ENCODE data around the gene NUP210L.

Gene NUP210L

DNA sequence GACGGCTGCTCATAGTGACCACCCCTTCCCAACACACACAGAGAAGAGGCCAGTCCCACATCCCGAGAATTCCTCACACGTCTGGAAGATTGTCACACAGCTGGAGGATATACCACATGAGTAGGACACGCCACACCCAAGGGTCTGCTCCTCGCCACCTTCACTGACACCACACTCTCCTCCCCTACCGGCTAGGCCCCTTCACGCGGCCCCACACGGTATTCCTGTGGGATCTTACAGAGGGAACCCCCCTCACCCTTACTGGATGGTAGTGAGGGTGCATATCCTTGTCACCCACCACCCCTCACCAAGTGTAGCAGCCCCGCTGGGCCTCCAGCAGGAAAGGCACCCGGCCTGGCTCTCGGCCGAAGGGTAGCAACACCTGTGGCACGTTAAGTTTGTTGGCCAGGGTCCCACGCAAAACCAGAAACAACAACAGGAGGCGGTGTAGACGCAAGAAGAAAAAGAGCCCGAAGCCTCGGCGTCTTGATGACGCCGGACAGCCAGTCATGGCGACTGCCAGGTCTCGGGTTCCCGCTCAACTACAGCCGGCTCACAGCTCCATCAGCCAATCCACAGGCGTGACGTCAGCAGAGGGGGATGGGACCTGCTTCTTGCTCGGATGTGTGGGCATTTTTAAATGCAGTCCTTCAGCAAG, at the start of gene NUP210L:
Gene NUP210L (minus strand): TSS at position 540 of the 658 bp plus-strand sequence.
- no peak for DNase-seq (ENCODE audit: low read depth)

DNA sequence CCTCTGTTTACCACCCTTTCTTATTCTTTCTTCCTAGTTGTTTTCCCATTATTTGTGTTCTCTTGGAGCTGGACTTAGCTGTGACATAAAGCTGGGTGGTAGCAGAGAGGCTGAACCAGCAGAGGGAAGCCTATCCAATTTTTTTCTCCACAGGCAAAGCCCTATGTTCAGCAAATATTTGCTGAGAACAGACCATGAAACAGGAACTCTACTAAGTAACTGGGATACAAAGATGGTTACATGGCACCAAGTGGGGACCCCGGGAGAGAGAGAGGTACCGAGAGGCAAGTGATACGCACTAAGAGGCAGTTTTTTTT, 44.6 kb upstream of the NUP210L start:
- no peak for DNase-seq (ENCODE audit: low read depth)

DNA sequence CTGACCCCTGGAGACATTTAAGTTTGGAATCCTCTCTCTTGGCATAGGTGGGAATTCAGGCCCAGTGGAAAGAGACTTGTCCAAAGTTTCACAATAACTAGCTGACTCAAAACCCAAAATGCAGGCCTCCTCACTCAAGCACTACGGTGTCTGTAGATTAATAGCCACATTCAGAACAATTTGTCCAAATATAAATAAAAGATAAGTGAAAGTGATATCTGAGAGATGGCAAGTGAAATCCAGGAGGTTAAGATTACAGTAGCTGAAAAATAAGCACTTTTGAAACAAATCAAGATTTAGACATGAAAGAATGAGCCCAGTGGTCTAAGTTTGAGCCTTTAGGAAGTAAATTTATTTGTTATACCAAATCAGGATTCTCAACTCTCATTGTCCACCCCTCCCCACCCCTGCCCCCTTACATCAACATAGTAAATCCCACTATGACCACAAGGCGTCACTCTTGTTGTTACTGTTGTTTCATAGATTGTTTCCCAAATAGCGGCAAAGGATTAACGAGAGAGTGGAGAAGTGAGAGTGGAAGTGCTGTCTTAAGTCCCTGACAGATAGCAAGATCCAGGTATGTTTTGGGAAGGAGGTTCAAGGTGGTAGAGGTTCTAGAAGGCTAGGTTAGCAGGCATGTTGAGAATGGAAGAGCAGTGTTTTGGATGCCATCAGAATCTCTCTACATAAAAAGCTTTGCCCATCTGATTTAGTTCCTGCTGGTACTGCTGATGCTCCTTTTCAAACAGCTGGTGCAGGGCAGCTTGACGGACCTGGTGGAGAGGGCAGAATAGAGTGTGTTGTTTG, 44.1 kb upstream of the NUP210L start:
- DNase-seq (ENCODE audit: low read depth): no peak

DNA sequence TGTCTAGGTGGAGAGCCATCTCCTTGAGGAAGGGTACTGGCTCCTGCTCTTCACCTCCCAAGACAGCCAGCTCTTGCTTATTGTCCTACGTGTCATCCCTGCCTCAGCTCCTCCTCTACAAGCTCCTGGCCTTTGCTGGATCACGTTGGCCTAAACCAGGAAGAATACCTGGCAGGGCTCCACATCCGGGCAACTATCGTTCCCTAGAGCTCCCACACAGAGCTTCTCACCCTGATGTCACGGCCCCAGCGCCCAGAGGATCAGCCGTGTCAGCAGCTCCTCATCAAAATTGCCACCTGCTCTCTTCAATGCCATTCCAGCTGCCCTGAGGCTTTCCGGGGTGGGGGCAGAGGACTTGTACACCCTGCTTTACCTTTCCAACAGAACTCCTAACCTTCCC, 38.9 kb upstream of the NUP210L start:
- DNase-seq (ENCODE audit: low read depth): no peak

DNA sequence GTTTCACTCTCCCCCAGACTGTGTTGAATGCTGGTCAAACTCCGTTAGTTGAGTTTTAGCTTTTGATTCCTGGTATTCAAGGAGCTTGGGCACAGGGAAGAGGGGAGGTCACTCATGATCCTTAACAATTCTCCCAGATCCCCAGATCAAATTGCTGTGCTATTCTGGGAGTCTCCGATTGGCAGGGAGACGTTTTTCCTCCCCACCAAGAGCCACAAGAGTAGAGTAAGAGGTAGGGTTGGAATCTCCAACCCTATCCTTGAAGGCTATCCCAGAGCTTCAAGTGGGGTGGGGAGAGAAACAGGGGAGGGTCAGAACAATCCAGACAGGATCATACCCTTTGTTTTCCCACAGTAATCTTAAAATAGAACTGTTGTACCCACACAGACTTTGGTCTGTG, 37.6 kb upstream of the NUP210L start:
- no peak for DNase-seq (ENCODE audit: low read depth)

DNA sequence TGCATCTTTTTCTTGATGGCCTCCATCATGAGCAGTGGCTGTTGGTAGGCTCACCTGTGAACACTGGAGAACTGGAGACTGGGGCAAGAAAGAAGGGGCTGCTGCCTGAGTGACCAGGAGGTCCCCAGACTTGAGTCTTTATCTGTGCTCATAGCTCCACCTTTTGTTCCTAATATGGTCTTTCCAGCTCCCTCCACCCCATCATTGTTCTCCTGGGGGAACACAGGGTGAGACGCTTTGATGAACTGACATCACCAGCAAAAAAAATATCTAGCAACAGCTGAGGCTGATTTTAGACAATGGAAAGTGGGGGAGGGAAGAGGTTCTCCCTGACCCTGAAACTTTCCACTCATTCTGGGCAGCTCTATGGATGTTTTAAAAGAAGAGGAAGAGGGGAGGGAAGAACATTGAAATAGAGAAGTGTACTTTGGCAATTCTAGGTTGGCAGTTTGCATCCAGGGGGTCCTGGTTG, 37.2 kb upstream of the NUP210L start, which contains the start of gene TPM3:
Gene TPM3 (minus strand): TSS at position 111 of the 472 bp plus-strand sequence. CDS start 82 bp downstream, at position 29.
- DNase-seq (ENCODE audit: low read depth): no peak

DNA sequence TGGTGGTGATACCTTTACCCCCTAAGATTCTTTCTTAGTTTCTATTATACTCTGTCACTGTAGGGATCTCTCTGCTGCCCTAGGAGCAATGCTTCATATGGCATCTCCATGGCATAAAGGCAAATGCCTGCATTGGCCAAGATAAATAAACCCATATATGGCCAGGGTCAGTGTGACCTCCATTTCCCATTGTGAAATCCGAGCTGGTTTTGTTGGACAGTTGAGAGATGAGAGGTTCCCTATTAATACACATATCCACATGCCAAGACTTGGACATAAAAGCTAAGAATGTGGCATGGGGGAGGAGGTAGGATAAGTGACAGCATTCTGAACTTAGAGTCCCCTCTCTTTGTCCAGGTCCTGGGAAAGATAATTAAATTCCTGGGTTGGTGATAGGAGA, 35.7 kb upstream of the NUP210L start:
- no peak for DNase-seq (ENCODE audit: low read depth)

DNA sequence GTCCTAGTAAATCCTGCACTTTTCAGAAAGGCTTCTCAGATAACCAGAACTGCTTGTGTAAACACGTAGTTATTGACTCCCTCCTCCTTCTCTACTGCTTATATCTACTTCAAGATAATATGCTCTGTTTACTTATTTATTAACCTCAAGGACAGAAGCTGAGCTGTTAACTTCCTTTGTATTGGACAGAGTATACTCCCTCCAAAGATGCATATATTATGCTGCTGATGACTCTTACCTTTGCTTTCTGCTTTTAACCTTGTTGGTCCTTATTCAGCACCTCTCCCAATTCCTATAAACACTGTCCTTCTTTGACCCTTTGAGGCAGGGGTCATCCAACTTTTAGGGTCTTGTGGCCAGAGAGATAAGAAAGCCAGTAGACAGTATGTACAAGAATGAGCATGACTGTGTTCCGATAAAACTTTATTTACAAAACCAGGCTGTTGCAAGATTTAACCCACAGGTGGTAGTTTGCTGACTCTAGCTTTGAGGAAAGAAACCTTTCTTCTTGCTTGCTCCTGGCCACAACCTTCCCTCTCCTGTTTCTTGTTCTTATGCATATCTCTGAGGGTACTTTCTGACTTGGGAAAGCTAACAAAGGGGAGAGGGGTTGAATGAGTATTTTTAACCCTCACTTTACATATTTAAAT, 32.1 kb upstream of the NUP210L start:
- DNase-seq (ENCODE audit: low read depth): no peak

DNA sequence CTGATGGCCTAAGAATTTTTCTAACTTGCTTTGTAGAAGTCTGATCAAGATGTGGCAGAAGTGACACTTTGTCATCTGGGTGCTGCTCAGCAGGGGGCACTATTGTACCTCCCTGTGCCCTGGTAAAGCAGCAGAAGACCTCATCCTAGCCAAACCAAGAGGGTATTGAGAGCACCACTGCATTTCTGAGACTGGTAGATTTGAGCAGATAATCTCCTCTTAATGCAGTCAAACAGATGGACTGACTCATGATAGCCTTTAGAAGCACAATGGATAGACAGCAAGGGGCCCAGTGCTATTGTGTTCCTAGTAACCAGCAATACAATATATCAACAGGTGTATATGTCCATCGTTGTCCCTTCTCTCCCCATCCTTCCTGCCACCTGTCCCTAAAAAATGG, 31.3 kb upstream of the NUP210L start:
- DNase-seq (ENCODE audit: low read depth): peak; percentile 66

DNA sequence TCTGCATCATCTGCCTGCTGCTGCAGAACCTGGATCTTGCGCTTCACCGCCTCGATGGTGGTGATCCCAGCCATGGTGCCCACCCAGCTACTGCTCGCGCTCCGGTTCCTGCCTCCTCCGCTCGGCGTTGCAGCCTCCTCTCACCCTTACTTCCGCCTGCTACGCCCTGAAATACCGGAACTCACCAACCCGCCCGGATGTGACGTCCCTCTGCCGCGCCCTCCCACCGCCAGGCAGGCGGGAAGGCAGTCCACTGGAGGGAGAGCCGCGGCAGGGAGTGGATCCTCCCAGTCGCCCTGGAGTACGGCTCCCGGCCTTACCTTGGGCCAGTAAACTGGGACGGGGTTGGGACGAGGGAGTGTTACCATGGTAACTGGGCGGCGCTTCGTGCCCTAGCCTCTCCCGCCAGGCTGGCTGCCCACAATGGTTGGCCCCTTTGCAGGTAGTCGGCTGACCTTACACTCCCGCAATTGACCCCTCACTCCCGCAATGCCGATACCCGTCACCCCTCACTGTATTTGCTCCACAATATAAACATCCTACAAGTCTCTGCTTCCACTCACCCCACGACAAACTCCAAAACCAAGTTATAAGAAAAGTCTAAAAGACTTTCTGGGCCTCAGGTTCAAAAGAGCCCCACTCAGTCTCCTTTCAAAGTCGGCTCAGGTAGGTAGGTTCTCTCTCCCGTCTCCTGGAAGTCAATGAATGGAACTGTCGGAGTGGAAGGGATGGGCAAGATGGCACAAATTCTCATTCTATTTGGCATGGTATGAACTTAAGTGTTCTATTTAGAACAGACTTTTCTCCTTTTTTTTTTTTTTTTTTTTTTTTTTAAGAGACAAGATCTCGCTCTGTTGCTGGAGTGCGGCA, 28.4 kb upstream of the NUP210L start:
- DNase-seq (ENCODE audit: low read depth): peak; percentile 97

DNA sequence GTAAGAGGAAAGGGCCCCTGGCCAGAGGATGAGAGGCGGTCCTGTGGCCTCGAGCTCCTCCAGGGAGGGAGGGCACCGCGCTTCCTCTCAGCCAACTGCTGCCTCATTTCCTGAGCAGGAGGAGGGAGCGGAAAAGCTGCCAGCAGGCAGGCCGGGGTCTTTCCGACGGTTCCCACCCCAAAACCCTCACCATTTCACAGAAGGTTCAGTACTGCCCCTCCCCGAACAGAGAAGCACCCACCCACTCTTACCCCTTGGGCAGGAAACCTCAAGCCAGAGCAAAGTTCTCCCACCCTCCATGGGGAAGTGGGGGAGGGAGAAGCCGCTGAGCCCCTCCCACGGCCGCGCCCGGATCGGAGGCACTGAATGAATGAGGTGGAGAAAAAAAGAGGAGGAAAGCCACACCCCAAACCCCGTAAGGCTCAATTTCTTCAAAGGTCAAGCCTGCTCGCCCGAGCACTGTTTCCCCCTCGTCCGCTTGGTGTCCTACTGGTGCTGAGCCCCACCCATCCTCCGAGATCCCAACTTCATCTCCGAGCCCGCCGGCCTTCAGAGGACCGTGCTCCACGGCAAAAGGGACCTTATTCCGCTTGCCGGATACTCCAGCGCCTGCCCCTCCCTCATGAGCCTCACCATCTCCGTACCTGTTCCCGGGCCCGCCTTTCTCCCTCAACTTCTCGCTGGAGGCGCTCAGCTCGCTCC, 27.6 kb upstream of the NUP210L start:
- DNase-seq (ENCODE audit: low read depth): peak; percentile 92

DNA sequence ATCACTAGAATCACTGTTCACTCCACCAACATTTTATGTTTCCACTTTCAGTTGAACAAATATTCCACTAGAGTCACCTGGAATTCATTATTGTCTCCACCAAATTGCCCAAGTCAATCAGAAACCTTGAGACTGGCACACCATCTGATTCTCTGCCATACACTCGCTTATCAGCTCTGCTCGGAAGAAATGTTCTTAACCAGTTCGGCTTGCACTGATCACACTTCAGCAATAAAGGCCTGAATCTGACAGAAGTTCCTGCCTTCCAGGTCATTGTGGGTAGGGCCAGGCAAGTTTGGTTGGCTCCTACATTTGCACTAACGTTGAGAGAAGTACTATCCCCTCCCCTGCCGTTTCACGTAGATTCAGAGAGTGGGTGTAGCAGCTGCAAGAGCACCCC, 27.1 kb upstream of the NUP210L start:
- DNase-seq (ENCODE audit: low read depth): no peak

DNA sequence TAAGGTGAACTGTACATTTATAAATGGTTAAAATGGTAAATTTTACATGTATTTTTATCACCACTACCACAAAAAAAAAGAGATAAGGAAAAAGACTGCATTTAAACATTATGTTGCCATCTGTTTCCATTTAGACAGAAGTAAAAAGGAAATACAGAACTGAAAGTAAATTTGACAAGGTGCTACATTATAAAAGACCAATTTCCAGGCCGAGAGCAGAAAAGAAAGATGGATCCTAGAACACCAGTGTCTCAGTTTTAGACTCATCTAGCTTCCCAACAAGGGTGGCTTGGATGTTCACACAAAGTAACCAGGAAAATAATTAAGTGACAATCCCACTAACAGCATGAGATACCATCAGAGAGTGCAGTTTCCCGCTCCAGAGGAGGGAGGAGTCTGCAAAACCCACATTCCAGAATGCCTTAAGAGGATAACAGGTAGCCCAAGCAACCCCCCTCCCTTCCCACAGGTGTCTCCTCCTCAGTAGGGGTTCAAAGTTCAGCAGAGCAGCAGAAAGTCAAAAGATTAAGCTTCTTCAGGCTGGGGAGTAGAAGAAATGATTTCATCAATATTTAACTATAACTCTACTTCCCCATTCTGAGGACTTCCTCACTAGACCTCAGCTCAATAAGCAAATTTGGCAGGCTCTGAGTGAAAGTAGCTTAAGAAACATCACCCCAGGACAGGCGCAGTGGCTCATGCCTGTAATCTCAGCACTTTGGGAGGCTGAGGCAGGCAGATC, 25.2 kb upstream of the NUP210L start:
- no peak for DNase-seq (ENCODE audit: low read depth)

DNA sequence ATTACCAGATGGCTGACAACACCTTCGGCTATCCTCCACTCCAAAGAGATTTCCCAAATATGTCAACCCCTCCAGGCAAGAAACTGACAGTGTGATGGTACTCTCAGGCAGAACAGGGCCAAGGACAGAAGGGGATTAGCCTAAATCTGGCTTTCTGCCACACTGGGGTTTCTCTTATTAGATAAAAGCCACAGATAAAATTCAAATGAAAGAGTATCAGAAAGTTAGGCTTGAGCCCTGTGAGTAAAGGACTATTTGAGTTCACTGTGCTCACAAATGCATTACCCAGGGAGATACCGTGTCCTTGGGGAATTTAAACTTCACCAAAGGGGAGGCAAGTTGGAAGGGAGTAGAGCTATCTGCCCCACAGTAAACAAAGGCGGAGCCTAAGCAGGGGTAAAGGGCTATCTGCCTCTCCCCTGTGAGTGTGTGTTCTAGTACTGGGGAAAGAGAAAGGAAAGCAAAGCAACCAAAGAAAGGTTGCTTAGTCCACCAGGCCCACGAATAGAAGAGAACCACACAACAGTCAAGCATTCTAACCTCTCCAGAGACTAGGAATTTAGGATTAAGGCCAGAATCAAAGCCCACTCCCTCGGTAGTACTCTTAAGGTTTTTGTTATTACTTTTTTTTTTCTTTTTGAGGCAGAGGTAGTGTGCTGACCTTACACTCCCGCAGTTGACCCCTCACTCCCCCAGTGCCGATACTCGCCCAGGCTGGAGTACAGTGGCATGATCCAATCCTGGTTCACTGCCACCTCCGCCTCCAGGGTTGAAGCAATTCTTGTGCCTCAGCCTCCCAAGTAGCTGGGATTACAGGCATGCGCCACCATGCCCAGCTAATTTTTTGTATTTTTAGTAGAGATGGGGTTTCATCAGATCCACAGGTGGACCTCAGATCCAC, 24.3 kb upstream of the NUP210L start:
- no peak for DNase-seq (ENCODE audit: low read depth)

DNA sequence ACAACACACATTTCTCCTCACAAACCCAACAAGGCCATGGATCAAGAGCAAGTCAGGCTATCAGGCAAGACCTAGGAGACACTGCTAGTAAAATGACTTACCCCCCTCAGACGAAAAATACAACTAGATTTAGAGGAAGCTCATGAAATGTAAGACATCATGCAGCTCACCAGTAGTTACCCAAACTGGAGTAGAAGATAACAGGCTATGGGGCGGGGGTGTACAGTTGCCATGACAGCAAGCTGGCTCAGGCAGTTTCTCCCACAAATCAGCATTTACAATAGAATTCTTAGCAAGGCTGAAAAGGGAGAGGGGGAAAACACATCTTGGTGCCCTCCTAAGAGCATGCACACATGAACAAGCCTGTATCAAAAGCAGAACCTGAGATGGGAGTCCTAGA, 23.1 kb upstream of the NUP210L start:
- DNase-seq (ENCODE audit: low read depth): no peak

DNA sequence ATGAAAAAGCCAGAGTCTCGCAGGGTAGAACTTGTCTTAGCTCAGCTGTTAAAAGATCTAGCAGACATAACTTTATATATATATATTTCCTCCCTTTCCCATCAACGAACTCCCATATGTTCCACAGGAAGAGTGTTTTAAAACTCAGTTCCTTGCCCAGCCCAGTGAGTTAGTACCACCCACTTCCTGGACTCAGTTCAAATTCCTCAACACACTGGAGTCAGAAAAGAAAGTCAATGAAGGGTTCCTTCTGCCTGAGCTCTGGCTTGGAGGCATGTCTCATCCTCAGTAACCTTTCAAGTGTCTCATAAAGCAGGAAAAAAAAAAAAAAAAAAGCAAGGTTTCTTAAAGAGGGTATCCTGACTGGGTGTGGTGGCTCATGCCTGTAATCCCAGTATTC, 21.5 kb upstream of the NUP210L start:
- no peak for DNase-seq (ENCODE audit: low read depth)

DNA sequence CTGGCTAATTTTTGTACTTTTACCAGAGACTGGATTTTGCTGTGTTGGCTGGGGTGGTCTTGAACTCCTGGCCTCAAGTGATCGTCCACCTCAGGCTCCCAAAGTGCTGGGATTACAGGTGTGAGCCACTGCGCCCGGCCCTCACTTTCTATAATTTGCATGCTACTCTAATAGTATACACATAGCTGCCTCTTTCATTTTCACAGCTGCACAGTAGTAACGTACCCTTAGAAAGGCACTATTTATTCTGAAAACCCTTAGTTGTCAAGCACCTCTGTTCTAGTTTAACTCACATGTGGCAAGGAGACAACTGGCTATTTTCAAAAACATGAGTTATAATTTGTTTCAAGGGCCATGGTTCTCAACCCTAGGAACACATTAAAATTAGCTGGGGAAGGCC, 19.8 kb upstream of the NUP210L start:
- no peak for DNase-seq (ENCODE audit: low read depth)

DNA sequence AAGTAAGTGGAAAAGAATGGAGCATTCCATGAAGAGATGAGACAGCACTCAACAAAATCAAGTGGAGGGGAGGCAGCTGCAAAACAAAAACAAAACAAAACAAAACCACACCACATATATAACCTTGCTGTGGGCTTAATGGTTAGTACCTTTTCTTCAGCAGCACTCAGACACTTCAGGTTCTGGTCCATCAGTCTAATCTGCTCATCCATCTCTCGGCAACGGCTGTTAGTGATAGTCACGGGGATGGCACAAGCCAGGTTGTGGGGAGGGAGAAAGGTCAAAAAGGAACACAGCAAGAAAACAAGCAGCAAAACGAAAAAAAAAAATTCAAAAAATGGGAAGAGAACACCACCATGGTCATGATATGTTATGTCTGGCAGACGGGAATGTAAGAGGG, 17.0 kb upstream of the NUP210L start:
- DNase-seq (ENCODE audit: low read depth): no peak

DNA sequence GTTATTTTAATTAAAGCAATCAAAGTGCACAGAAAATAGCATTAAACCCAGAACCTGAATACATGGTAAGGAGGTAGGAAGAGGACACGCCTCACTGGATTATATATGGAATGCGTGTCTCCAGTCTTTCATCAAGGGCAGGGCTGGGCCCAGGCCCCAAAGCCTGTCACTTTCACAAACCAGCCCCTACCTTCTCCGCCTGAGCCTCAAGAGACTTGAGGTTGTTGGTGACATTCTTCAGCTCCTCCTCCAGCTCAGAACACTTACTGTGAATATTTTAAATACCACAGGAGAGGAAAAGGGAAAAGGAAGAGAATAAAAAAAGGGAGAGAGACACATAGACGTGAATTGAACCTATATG, 16.3 kb upstream of the NUP210L start:
- DNase-seq (ENCODE audit: low read depth): no peak
